PC-3 (cell line): ENCODE data around the gene LGALS9. TPM values are rescaled to one million over a fixed set of nuclear protein-coding genes. Genes with fewer than 3 reads are reported as not detected.

Source experiments
- ATAC-seq: fragments of 200-7000 bp; cut with Tn5 transposase; 2 replicates; pipeline ENCODE4 v1.9.1; 2020; ENCODE audit warnings: mild to moderate bottlenecking, moderate library complexity
- BruUV-seq: library from RNA; stranded (reverse); fragments of 400-500 nt; replicated peaks from 2 replicates; lab custom pipeline; 2021; lab: Mats Ljungman, UMichigan
- CTCF ChIA-PET: fragments of 300-600 bp; sonication (Branson Sonifier 250); formaldehyde crosslinking; loops from one replicate; lab custom pipeline; 2022; ENCODE audit warnings: antibody characterized with exemption; lab: Charles Lee
- POLR2A ChIA-PET: fragments of 300-600 bp; sonication (Branson Sonifier 250); formaldehyde crosslinking; loops from one replicate; lab custom pipeline; 2022; ENCODE audit warnings: antibody characterized with exemption; ENCODE audit not compliant: unreplicated experiment; lab: Charles Lee
- DNase-seq: peaks from one replicate; pipeline ENCODE4 v3.0.0-alpha.2; 2015
- H2AFZ ChIP-seq: fragments of 300-600 bp; sonication (generic); 2 replicates; pipeline ENCODE4 v1.6.0; 2016; ENCODE audit warnings: antibody characterized with exemption, low read length
- H3F3A ChIP-seq: fragments of 300-600 bp; sonication (generic); one replicate; pipeline ENCODE4 v1.6.0; 2017; ENCODE audit warnings: antibody characterized with exemption, low read length, control low read depth, mild to moderate bottlenecking; ENCODE audit not compliant: unreplicated experiment
- H3K27ac ChIP-seq: fragments of 300-600 bp; sonication (generic); 2 replicates; pipeline ENCODE4 v1.5.1; 2016; ENCODE audit warnings: mild to moderate bottlenecking, low read length
- H3K27me3 ChIP-seq: fragments of 300-600 bp; sonication (generic); 2 replicates; pipeline ENCODE4 v1.6.1; 2016; ENCODE audit warnings: low read length, mixed read lengths
- H3K36me3 ChIP-seq: fragments of 300-600 bp; sonication (generic); 2 replicates; pipeline ENCODE4 v1.6.1; 2016; ENCODE audit warnings: low read depth, mixed run types, low read length, mixed read lengths
- H3K4me1 ChIP-seq: fragments of 300-600 bp; sonication (generic); 2 replicates; pipeline ENCODE4 v1.5.1; 2016; ENCODE audit warnings: low read length; ENCODE audit not compliant: insufficient read depth
- H3K4me2 ChIP-seq: fragments of 300-600 bp; sonication (generic); 2 replicates; pipeline ENCODE4 v1.6.0; 2016; ENCODE audit warnings: low read length
- H3K4me3 ChIP-seq: fragments of 300-600 bp; sonication (generic); 2 replicates; pipeline ENCODE4 v1.5.1; 2016; ENCODE audit warnings: mild to moderate bottlenecking, low read length, mixed read lengths
- H3K79me2 ChIP-seq: fragments of 300-600 bp; sonication (generic); 2 replicates; pipeline ENCODE4 v1.6.1; 2017; ENCODE audit warnings: low read length, mixed read lengths
- H3K9ac ChIP-seq: fragments of 300-600 bp; sonication (generic); 2 replicates; pipeline ENCODE4 v1.6.0; 2016; ENCODE audit warnings: mild to moderate bottlenecking, low read length
- H3K9me2 ChIP-seq: fragments of 300-600 bp; sonication (generic); replicated peaks from 2 replicates; pipeline ENCODE4 v1.6.1; 2016; ENCODE audit warnings: mixed run types, low read length, mixed read lengths
- H3K9me3 ChIP-seq: fragments of 300-600 bp; sonication (generic); 2 replicates; pipeline ENCODE4 v1.6.1; 2016; ENCODE audit warnings: low read length, mixed read lengths
- H4K20me1 ChIP-seq: fragments of 300-600 bp; sonication (generic); 2 replicates; pipeline ENCODE4 v1.6.1; 2016; ENCODE audit warnings: low read length, mixed read lengths
- CTCF ChIP-seq: fragments of 300-600 bp; sonication (generic); conservative IDR thresholded peaks from 2 replicates; pipeline ENCODE4 v1.5.1; 2017; ENCODE audit warnings: antibody characterized with exemption, low read depth, mild to moderate bottlenecking, low read length
- EZH2 ChIP-seq: fragments of 300-600 bp; sonication (generic); IDR thresholded peaks from one replicate; pipeline ENCODE4 v1.6.1; 2017; ENCODE audit warnings: antibody characterized with exemption, mild to moderate bottlenecking, low read length; ENCODE audit not compliant: unreplicated experiment
- EZH2phosphoT487 ChIP-seq: fragments of 300-600 bp; sonication (generic); IDR thresholded peaks from 2 replicates; pipeline ENCODE4 v1.6.1; 2018; ENCODE audit warnings: mild to moderate bottlenecking, antibody characterized with exemption, low read length, borderline replicate concordance
- intact Hi-C: fragments of 100-400 bp; cut with micrococcal nuclease; formaldehyde crosslinking; loops from 2 replicates; pipeline ENCODE4 v1.9.0; 2023
- total RNA-seq: library from RNA; depleted of rRNA; stranded (reverse); fragments of >200 nt; gene quantifications from 2 replicates; pipeline ENCODE4 v1.2.3, GENCODE V29; 2014

LGALS9 gene
- total RNA-seq, 1 experiment from 2014 or later = 1.1 TPM

- BruUV-seq = no TSS peak
- no peaks in the 10 kb centered on the region for H4K20me1 ChIP-seq
- no peak overlapping the region for H3K4me3 ChIP-seq
- no peak overlapping the region for H2AFZ ChIP-seq
- H3K4me2 ChIP-seq = no peak overlapping the region
- H3K4me1 ChIP-seq = no peaks in the 10 kb centered on the region
- no peak overlapping the region for H3K9ac ChIP-seq
- DNase-seq (no peak), ATAC-seq (no peak)
- H3F3A ChIP-seq = no peaks in the 10 kb centered on the region
- intact Hi-C loops = no loop called here
- H3K36me3 ChIP-seq = no peaks in the 10 kb centered on the region
- H3K9me3 ChIP-seq = no peaks in the 10 kb centered on the region
- H3K79me2 ChIP-seq = no peaks in the 10 kb centered on the region
- POLR2A ChIA-PET = no interaction called here
- CTCF ChIA-PET = no interaction called here
- H3K27ac ChIP-seq = no peak overlapping the region
- H3K27me3 ChIP-seq = no peaks in the 10 kb centered on the region
- H3K9me2 ChIP-seq = no peaks in the 10 kb centered on the region
- TF ChIP-seq EZH2 = no peak
- TF ChIP-seq EZH2phosphoT487 = no peak
- no peak for TF ChIP-seq CTCF
Observed at GRCh38 chr17:27585792-27586191, 45.2 kb upstream of the LGALS9 start.

GRCh38 chr17:27586203-27586721 lies 44.7 kb upstream of the LGALS9 start:
- Histone ChIP-seq H3K9ac (no peak overlapping the region), H4K20me1 (no peaks in the 10 kb centered on the region), H3K9me3 (no peaks in the 10 kb centered on the region), H3K79me2 (no peaks in the 10 kb centered on the region), H3K4me3 (no peak overlapping the region), H3K36me3 (no peaks in the 10 kb centered on the region), H3K9me2 (no peaks in the 10 kb centered on the region), H3K4me1 (no peaks in the 10 kb centered on the region), H3K4me2 (no peak overlapping the region), H3K27ac (no peak overlapping the region), H3F3A (no peaks in the 10 kb centered on the region), H3K27me3 (no peaks in the 10 kb centered on the region), H2AFZ (no peak overlapping the region)
- no TSS peak for BruUV-seq
- DNase-seq (no peak), ATAC-seq (no peak)
- intact Hi-C loops = no loop called here
- ChIA-PET CTCF (no interaction called here), POLR2A (no interaction called here)
- TF ChIP-seq EZH2 (no peak), CTCF (no peak), EZH2phosphoT487 (no peak)

GRCh38 chr17:27588354-27588753 lies 42.6 kb upstream of the LGALS9 start:
- TF ChIP-seq CTCF = no peak
- TF ChIP-seq EZH2 = no peak
- no peak for TF ChIP-seq EZH2phosphoT487
- intact Hi-C loops = no loop called here
- Histone ChIP-seq H3K9me2 (no peaks in the 10 kb centered on the region), H3K4me1 (no peaks in the 10 kb centered on the region), H3K79me2 (no peaks in the 10 kb centered on the region), H3K36me3 (no peaks in the 10 kb centered on the region), H3K27ac (no peak overlapping the region), H3K4me3 (no peak overlapping the region), H3F3A (no peaks in the 10 kb centered on the region), H4K20me1 (no peaks in the 10 kb centered on the region), H2AFZ (no peak overlapping the region), H3K4me2 (no peak overlapping the region), H3K27me3 (no peaks in the 10 kb centered on the region), H3K9ac (no peak overlapping the region), H3K9me3 (no peaks in the 10 kb centered on the region)
- ChIA-PET POLR2A (no interaction called here), CTCF (no interaction called here)
- no TSS peak for BruUV-seq
- no peak for DNase-seq
- ATAC-seq = no peak
